HCT116 (cell line): Measurements from ENCODE around the gene AADACL4. TPM values are rescaled to one million over a fixed set of nuclear protein-coding genes. Genes with fewer than 3 reads are reported as not detected.

Source experiments
- ATAC-seq: fragments of 200-7000 bp; cut with Tn5 transposase; 2 replicates; pipeline ENCODE4 v1.9.1; 2020; ENCODE audit warnings: mild to moderate bottlenecking, moderate library complexity
- BruUV-seq: library from RNA; stranded (reverse); fragments of 400-500 nt; replicated peaks from 2 replicates; lab custom pipeline; 2021; lab: Mats Ljungman, UMichigan
- CTCF ChIA-PET: fragments of 300-600 bp; sonication (Branson Sonifier 250); formaldehyde crosslinking; loops from one replicate; lab custom pipeline; 2021; ENCODE audit warnings: antibody characterized with exemption; lab: Charles Lee
- POLR2A ChIA-PET: fragments of 300-600, 350-600 bp; sonication (Branson Sonifier 250); formaldehyde crosslinking; loops from one replicate; lab custom pipeline; 2021; ENCODE audit warnings: antibody characterized with exemption; lab: Charles Lee
- RAD21 ChIA-PET, 2 experiments: fragments of 300-600 bp; sonication (Branson Sonifier 250); formaldehyde crosslinking; loops; one replicate each; lab custom pipeline; 2023; ENCODE audit warnings: low total read pairs in 2 of 2; ENCODE audit not compliant: uncharacterized antibody in 2 of 2, unreplicated experiment in 2 of 2, low non-redundant PET in 1 of 2; lab: Charles Lee
- DNase-seq: peaks from one replicate; pipeline ENCODE4 v3.0.0-alpha.2; 2010; ENCODE audit warnings: low read depth, low spot score
- H2AFZ ChIP-seq: fragments of 200-600 bp; shearing (Covaris generic), sonication (generic); 2 replicates; pipeline ENCODE4 v1.6.1; 2017; ENCODE audit warnings: low read depth, mixed run types, mixed read lengths, antibody characterized with exemption, low read length; ENCODE audit not compliant: poor library complexity, severe bottlenecking
- H3K27ac ChIP-seq: 2 replicates; pipeline ENCODE4 v1.5.1; 2012; ENCODE audit warnings: low read depth, low read length
- H3K27me3 ChIP-seq: fragments of 200-600 bp; sonication (generic); 2 replicates; pipeline ENCODE4 v1.6.1; 2016; ENCODE audit warnings: mixed run types, low read length, mixed read lengths; ENCODE audit not compliant: insufficient read depth
- H3K36me3 ChIP-seq, 2 experiments: fragments of 200-500 bp in 1 of 2; fragments of 200-600 bp in 1 of 2; sonication (Bioruptor generic) in 1 of 2; sonication (generic) in 1 of 2; 2 replicates each; pipeline versions ENCODE4 v1.5.1 to v1.6.1; 2014 to 2016; ENCODE audit warnings: low read length in 2 of 2, inconsistent platforms in 1 of 2, mixed read lengths in 1 of 2, mixed run types in 1 of 2; ENCODE audit not compliant: insufficient read depth in 2 of 2, control insufficient read depth in 1 of 2
- H3K4me1 ChIP-seq, 2 experiments: fragments of 200-600 bp in 1 of 2; sonication (generic) in 1 of 2; 2 replicates each; pipeline versions ENCODE4 v1.5.1 to v1.6.1; 2012 to 2017; ENCODE audit warnings: low read length in 2 of 2, inconsistent platforms in 1 of 2, mild to moderate bottlenecking in 1 of 2, mixed read lengths in 1 of 2, mixed run types in 1 of 2, moderate library complexity in 1 of 2; ENCODE audit not compliant: insufficient read depth in 2 of 2, control insufficient read depth in 1 of 2
- H3K4me2 ChIP-seq: fragments of 200-600 bp; sonication (generic); 2 replicates; pipeline ENCODE4 v1.6.1; 2017; ENCODE audit warnings: mixed run types, low read length, mixed read lengths
- H3K4me3 ChIP-seq, 2 experiments: fragments of 200-600 bp in 1 of 2; sonication (generic) in 1 of 2; replicated peaks in 1 of 2; 2 replicates each; pipeline ENCODE4 v1.5.1; 2011 to 2016; ENCODE audit warnings: low read length in 2 of 2, control low read depth in 1 of 2, low read depth in 1 of 2, mild to moderate bottlenecking in 1 of 2, mixed read lengths in 1 of 2, mixed run types in 1 of 2
- H3K79me2 ChIP-seq: fragments of 200-600 bp; sonication (generic); 2 replicates; pipeline ENCODE4 v1.6.1; 2017; ENCODE audit warnings: mild to moderate bottlenecking, mixed run types, low read length, moderate library complexity, mixed read lengths; ENCODE audit not compliant: insufficient read depth
- H3K9ac ChIP-seq: fragments of 200-600 bp; sonication (generic); 2 replicates; pipeline ENCODE4 v1.6.1; 2016; ENCODE audit warnings: low read length, mixed read lengths
- H3K9me2 ChIP-seq: fragments of 200-600 bp; sonication (generic), shearing (Covaris generic); 2 replicates; pipeline ENCODE4 v1.6.1; 2017; ENCODE audit warnings: mixed run types, mild to moderate bottlenecking, moderate library complexity; ENCODE audit not compliant: insufficient read depth
- H3K9me3 ChIP-seq, 2 experiments: fragments of 200-500 bp in 1 of 2; fragments of 200-600 bp in 1 of 2; sonication (Bioruptor generic) in 1 of 2; sonication (generic) in 1 of 2; 2 replicates each; pipeline ENCODE4 v1.6.1; 2014 to 2017; ENCODE audit warnings: low read length in 2 of 2, mixed read lengths in 2 of 2, inconsistent platforms in 1 of 2, low read depth in 1 of 2, mild to moderate bottlenecking in 1 of 2, mixed run types in 1 of 2, moderate library complexity in 1 of 2; ENCODE audit not compliant: control insufficient read depth in 1 of 2, insufficient read depth in 1 of 2
- H4K20me1 ChIP-seq: fragments of 200-600 bp; sonication (generic), shearing (Covaris generic); 2 replicates; pipeline ENCODE4 v1.6.1; 2017; ENCODE audit warnings: mixed run types, mild to moderate bottlenecking, moderate library complexity; ENCODE audit not compliant: insufficient read depth
- RAD21 ChIP-seq: IDR thresholded peaks from 2 replicates; pipeline ENCODE4 v1.6.1; 2012; ENCODE audit warnings: low read depth, mild to moderate bottlenecking
- TCF7L2 ChIP-seq: IDR thresholded peaks from 2 replicates; pipeline ENCODE4 v1.7.0; 2011; ENCODE audit warnings: borderline replicate concordance, inconsistent platforms; ENCODE audit not compliant: insufficient read depth, insufficient read length; ENCODE audit errors: extremely low read depth
- ZFX ChIP-seq: fragments of 450-650 bp; IDR thresholded peaks from 2 replicates; pipeline ENCODE4 v1.6.1; 2017
- intact Hi-C: fragments of 100-400 bp; cut with micrococcal nuclease; formaldehyde crosslinking; loops from 2 replicates; pipeline ENCODE4 v1.10.0; 2022
- total RNA-seq: library from RNA; stranded (reverse); gene quantifications from one replicate; pipeline ENCODE4 v1.2.1, GENCODE V29; 2021; ENCODE audit not compliant: unreplicated experiment
- TF ChIP-seq, protein P1 (sequence below): IDR thresholded peaks from 2 replicates; pipeline ENCODE4 v1.6.1; 2012; ENCODE audit warnings: low read depth

AADACL4 gene
- total RNA-seq, 1 experiment from 2014 or later = not detected

DNA sequence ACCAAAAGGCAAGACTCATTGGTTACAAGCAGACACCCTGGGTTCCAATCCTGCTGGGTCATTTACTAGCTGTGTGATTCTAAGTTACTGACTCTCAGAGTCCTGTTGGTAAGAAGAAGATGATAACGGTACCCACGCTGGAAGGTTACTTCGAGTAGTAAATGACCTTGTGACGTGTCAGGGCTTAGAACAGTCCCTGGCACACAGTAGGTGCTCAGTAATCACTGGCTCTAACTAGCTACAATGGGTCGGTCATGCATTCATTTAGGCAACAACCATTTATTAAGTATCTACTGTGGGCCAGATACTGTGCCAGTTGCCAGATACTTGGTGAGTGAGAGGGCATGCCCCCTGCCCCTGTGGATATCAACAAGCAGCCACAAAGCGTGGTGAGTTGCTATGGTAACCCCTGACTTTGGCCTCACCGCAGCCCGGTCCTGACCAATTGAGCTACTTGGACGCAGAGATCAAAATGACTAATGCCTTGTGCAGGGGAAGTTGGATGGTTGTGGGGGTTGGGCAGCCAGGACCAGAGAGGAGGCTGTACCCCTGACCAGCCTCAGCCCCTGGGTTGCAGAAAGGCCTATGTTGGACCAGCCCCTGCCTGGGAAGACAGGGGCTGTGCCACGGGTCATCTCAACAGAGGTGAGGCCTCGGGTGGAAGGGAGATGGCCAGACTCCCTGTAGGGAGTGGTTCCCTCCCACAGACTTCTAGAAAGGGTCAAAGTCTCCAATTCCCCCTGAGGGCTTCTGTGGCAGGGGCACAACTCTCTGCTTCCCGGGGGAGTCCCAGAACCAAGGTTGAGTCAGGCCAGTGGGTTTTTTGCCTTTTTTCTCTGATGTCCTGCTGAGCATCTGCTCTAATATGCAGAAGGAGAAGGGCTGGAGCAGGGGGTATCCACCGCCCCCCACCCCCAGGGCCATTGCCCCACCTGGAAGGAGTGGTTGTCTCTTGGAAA is 41.9 kb upstream of the AADACL4 start:
- Histone ChIP-seq H3K36me3 (no peaks in the 10 kb centered on the region; a peak in 1 of 4 replicates), H3K27ac (peak overlapping the region; percentile 23), H3K27me3 (no peaks in the 10 kb centered on the region), H3K4me3 (no peak overlapping the region), H3K4me1 (peaks cover 64 to 90% of the 10 kb centered on the region in 2 experiments), H3K79me2 (peaks cover 68% of the 10 kb centered on the region)
- ATAC-seq (peak; percentile 47), DNase-seq (peak; percentile 56)
- RAD21 ChIA-PET = interaction anchor here in 1 of 2 experiments (0.8 to 2.3 kb wide), 4 partner anchors 14 to 329 kb away, joined by 3 to 12 read pairs (median 4); partner anchors contain the start of gene DHRS3
- intact Hi-C loops = loop anchor here (1.0 kb wide), 1 partner anchor 17 kb away; no protein-coding TSS in a partner anchor
- TF ChIP-seq TCF7L2 (peak; percentile 80), RAD21 (no peak), ZFX (no peak)
- TF ChIP-seq, protein P1, sequence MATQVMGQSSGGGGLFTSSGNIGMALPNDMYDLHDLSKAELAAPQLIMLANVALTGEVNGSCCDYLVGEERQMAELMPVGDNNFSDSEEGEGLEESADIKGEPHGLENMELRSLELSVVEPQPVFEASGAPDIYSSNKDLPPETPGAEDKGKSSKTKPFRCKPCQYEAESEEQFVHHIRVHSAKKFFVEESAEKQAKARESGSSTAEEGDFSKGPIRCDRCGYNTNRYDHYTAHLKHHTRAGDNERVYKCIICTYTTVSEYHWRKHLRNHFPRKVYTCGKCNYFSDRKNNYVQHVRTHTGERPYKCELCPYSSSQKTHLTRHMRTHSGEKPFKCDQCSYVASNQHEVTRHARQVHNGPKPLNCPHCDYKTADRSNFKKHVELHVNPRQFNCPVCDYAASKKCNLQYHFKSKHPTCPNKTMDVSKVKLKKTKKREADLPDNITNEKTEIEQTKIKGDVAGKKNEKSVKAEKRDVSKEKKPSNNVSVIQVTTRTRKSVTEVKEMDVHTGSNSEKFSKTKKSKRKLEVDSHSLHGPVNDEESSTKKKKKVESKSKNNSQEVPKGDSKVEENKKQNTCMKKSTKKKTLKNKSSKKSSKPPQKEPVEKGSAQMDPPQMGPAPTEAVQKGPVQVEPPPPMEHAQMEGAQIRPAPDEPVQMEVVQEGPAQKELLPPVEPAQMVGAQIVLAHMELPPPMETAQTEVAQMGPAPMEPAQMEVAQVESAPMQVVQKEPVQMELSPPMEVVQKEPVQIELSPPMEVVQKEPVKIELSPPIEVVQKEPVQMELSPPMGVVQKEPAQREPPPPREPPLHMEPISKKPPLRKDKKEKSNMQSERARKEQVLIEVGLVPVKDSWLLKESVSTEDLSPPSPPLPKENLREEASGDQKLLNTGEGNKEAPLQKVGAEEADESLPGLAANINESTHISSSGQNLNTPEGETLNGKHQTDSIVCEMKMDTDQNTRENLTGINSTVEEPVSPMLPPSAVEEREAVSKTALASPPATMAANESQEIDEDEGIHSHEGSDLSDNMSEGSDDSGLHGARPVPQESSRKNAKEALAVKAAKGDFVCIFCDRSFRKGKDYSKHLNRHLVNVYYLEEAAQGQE = no peak
- TF ChIP-seq, all 23 proteins: peak for 1
- H4K20me1 ChIP-seq = no peaks in the 10 kb centered on the region
- peak overlapping the region; percentile 67 for H3K4me2 ChIP-seq
- peak overlapping the region; percentile 32 for H3K9ac ChIP-seq
- no peaks in the 10 kb centered on the region for H3K9me3 ChIP-seq
- no TSS peak for BruUV-seq
- CTCF ChIA-PET = interaction anchor here (0.5 to 2.3 kb wide), 7 partner anchors 13 to 283 kb away, joined by 3 to 17 read pairs (median 3); partner anchors contain the start of gene DHRS3
- H2AFZ ChIP-seq = no peak overlapping the region
- no peaks in the 10 kb centered on the region for H3K9me2 ChIP-seq
- POLR2A ChIA-PET = interaction anchor here (1.2 kb wide), 1 partner anchor 16 kb away, joined by 3 read pairs; the partner anchor contains the start of gene DHRS3
